ENCODE measurements around the gene C6orf47.

Gene C6orf47

GRCh38 chr6:31641370-31641769, 19.2 kb downstream of the C6orf47 start:
- in situ Hi-C loops (cut with MboI; ENCODE audit: low sequenced_read_pairs): no loop called here

- in situ Hi-C loops (cut with MboI; ENCODE audit: low sequenced_read_pairs): no loop called here
Measured at GRCh38 chr6:31640612-31641011, 20.0 kb downstream of the C6orf47 start.

- in situ Hi-C loops (cut with MboI; ENCODE audit: low sequenced_read_pairs): no loop called here
Measured at GRCh38 chr6:31639449-31639861, 21.1 kb downstream of the C6orf47 start.

GRCh38 chr6:31639043-31639442, 21.5 kb downstream of the C6orf47 start:
- in situ Hi-C loops (cut with MboI; ENCODE audit: low sequenced_read_pairs): no loop called here

GRCh38 chr6:31636698-31637596, 23.6 kb downstream of the C6orf47 start:
- in situ Hi-C loops (cut with MboI; ENCODE audit: low sequenced_read_pairs): no loop called here

GRCh38 chr6:31634969-31635575, 25.5 kb downstream of the C6orf47 start:
- in situ Hi-C loops (cut with MboI; ENCODE audit: low sequenced_read_pairs): no loop called here

- in situ Hi-C loops (cut with MboI; ENCODE audit: low sequenced_read_pairs): no loop called here
Measured at GRCh38 chr6:31634131-31634530, 26.4 kb downstream of the C6orf47 start.

GRCh38 chr6:31633447-31633846, 27.1 kb downstream of the C6orf47 start:
- in situ Hi-C loops (cut with MboI; ENCODE audit: low sequenced_read_pairs): no loop called here

- in situ Hi-C loops (cut with MboI; ENCODE audit: low sequenced_read_pairs): no loop called here
Measured at GRCh38 chr6:31632279-31632946, 28.2 kb downstream of the C6orf47 start.

GRCh38 chr6:31631681-31632278, 28.8 kb downstream of the C6orf47 start:
- in situ Hi-C loops (cut with MboI; ENCODE audit: low sequenced_read_pairs): no loop called here

GRCh38 chr6:31631209-31631608, 29.4 kb downstream of the C6orf47 start:
- in situ Hi-C loops (cut with MboI; ENCODE audit: low sequenced_read_pairs): no loop called here

GRCh38 chr6:31630177-31630934, 30.2 kb downstream of the C6orf47 start:
- in situ Hi-C loops (cut with MboI; ENCODE audit: low sequenced_read_pairs): no loop called here

GRCh38 chr6:31629014-31629413, 31.6 kb downstream of the C6orf47 start:
- in situ Hi-C loops (cut with MboI; ENCODE audit: low sequenced_read_pairs): no loop called here

GRCh38 chr6:31627690-31628287, 32.8 kb downstream of the C6orf47 start:
- in situ Hi-C loops (cut with MboI; ENCODE audit: low sequenced_read_pairs): no loop called here

- in situ Hi-C loops (cut with MboI; ENCODE audit: low sequenced_read_pairs): no loop called here
Measured at GRCh38 chr6:31626952-31627351, 33.6 kb downstream of the C6orf47 start.

GRCh38 chr6:31624070-31624469, 36.5 kb downstream of the C6orf47 start:
- in situ Hi-C loops (cut with MboI; ENCODE audit: low sequenced_read_pairs): no loop called here

GRCh38 chr6:31622684-31623091, 37.9 kb downstream of the C6orf47 start:
- in situ Hi-C loops (cut with MboI; ENCODE audit: low sequenced_read_pairs): no loop called here

GRCh38 chr6:31621991-31622390, 38.6 kb downstream of the C6orf47 start:
- in situ Hi-C loops (cut with MboI; ENCODE audit: low sequenced_read_pairs): no loop called here

GRCh38 chr6:31621320-31621939, 39.1 kb downstream of the C6orf47 start:
- in situ Hi-C loops (cut with MboI; ENCODE audit: low sequenced_read_pairs): no loop called here

All from HL-60/S4 treated with phorbol 12-myristate 13-acetate at 8.2 ng/mL for 4 days and 3 days (cell line).